Activated naive CD8-positive, alpha-beta T cell (primary cell): ENCODE data around the gene SGPP1.
A peak's percentile ranks its signal among the peaks of the same experiment; 100 is the strongest.
"Not testable (repeated sequence)": the region's sequence is repeated elsewhere in the genome, so short reads cannot be mapped to it uniquely, and the experiment has no call there.

Source experiments
- H3K27ac Mint-ChIP-seq: one replicate; pipeline ENCODE4 v1.8.0; 2021; ENCODE audit warnings: mixed read lengths
- H3K27me3 Mint-ChIP-seq: one replicate; pipeline ENCODE4 v1.8.0; 2021; ENCODE audit warnings: mixed read lengths
- H3K36me3 Mint-ChIP-seq: one replicate; pipeline ENCODE4 v1.8.0; 2021; ENCODE audit warnings: mixed read lengths
- H3K4me1 Mint-ChIP-seq: one replicate; pipeline ENCODE4 v1.8.0; 2021; ENCODE audit warnings: low read depth, mixed read lengths
- H3K4me3 Mint-ChIP-seq: one replicate; pipeline ENCODE4 v1.8.0; 2021; ENCODE audit warnings: mild to moderate bottlenecking, mixed read lengths
- H3K9me3 Mint-ChIP-seq: one replicate; pipeline ENCODE4 v1.8.0; 2021; ENCODE audit warnings: low read depth, mixed read lengths

Gene SGPP1, protein sequence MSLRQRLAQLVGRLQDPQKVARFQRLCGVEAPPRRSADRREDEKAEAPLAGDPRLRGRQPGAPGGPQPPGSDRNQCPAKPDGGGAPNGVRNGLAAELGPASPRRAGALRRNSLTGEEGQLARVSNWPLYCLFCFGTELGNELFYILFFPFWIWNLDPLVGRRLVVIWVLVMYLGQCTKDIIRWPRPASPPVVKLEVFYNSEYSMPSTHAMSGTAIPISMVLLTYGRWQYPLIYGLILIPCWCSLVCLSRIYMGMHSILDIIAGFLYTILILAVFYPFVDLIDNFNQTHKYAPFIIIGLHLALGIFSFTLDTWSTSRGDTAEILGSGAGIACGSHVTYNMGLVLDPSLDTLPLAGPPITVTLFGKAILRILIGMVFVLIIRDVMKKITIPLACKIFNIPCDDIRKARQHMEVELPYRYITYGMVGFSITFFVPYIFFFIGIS

GRCh38 chr14:63727736-63728728, at the start of gene SGPP1:
TSS of gene SGPP1 (minus strand) at chr14:63728065. CDS start at chr14:63727944, 121 bp downstream.
- Mint-ChIP-seq H3K27me3 (no peaks in the 10 kb centered on the region), H3K36me3 (no peaks in the 10 kb centered on the region), H3K4me3 (peak within 1 kb of the TSS; percentile 99), H3K9me3 (no peaks in the 10 kb centered on the region), H3K27ac (peak within 1 kb of the TSS; percentile 95), H3K4me1 (peaks cover 39% of the 10 kb centered on the region)

- H3K36me3 Mint-ChIP-seq: no peaks in the 10 kb centered on the region
- no peak overlapping the region for H3K27ac Mint-ChIP-seq
- H3K9me3 Mint-ChIP-seq: no peaks in the 10 kb centered on the region
- H3K27me3 Mint-ChIP-seq: no peaks in the 10 kb centered on the region
- no peak overlapping the region for H3K4me3 Mint-ChIP-seq
- H3K4me1 Mint-ChIP-seq: no peaks in the 10 kb centered on the region
These were observed 49.2 kb upstream of the SGPP1 start for GRCh38 chr14:63777024-63777423.

GRCh38 chr14:63773504-63773903, 45.6 kb upstream of the SGPP1 start:
- H3K9me3 Mint-ChIP-seq: no peaks in the 10 kb centered on the region
- H3K27ac Mint-ChIP-seq: no peak overlapping the region
- H3K27me3 Mint-ChIP-seq: no peaks in the 10 kb centered on the region
- peaks cover 5% of the 10 kb centered on the region for H3K4me1 Mint-ChIP-seq
- H3K36me3 Mint-ChIP-seq: no peaks in the 10 kb centered on the region
- H3K4me3 Mint-ChIP-seq: no peak overlapping the region

GRCh38 chr14:63770187-63770807, 42.4 kb upstream of the SGPP1 start:
- no peaks in the 10 kb centered on the region for H3K36me3 Mint-ChIP-seq
- H3K4me1 Mint-ChIP-seq: peaks cover 5% of the 10 kb centered on the region
- no peaks in the 10 kb centered on the region for H3K27me3 Mint-ChIP-seq
- H3K4me3 Mint-ChIP-seq: no peak overlapping the region
- H3K27ac Mint-ChIP-seq: no peak overlapping the region
- H3K9me3 Mint-ChIP-seq: no peaks in the 10 kb centered on the region

DNA sequence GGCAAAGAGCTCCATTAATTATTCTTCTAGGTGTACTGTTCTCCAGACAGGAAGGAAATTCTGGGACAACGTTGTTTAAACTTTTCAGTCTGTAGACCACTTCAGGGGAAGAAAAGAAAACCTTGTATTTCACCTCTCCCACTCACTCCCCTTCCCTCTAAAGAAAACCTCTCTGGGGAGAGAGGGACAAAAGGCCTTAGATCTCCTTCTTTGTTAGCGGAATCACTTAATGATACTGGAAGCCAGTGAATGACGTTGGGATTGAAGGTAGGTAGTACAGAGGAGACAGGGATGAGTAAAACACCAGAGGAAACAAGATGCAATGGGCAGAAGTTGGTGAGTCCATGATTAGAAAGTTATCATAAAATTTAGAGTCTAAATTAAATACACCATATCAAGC, 38.7 kb upstream of the SGPP1 start:
- Mint-ChIP-seq H3K4me1 (peaks cover 5% of the 10 kb centered on the region), H3K4me3 (no peak overlapping the region), H3K9me3 (no peaks in the 10 kb centered on the region), H3K36me3 (no peaks in the 10 kb centered on the region), H3K27ac (no peak overlapping the region), H3K27me3 (no peaks in the 10 kb centered on the region)

DNA sequence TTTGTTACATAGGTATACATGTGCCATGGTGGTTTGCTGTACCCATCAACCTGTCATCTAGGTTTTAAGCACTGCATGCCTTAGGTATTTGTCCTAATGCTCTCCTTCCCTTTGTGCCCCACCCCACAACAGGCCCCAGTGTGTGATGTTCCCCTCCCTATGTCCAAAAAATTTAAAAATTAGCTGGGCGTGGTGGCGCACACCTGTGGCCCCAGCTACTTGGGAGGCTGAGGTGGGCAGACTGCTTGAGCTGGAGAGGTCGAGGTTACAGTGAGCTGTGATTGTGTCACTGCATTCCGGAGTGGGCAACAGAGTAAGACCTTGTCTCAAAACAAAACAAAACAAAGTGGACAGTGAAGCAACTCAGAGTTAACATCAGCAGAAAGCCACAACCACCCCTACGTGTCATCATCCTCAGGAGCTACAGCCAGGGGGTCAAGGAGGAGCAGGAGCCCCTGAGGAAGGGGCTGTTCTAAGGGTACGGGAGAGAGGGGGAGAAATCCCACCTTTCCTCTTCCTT, 36.8 kb upstream of the SGPP1 start:
- peaks cover 9% of the 10 kb centered on the region for H3K4me1 Mint-ChIP-seq
- no peaks in the 10 kb centered on the region for H3K27me3 Mint-ChIP-seq
- no peak overlapping the region for H3K27ac Mint-ChIP-seq
- H3K4me3 Mint-ChIP-seq: no peak overlapping the region
- H3K9me3 Mint-ChIP-seq: no peaks in the 10 kb centered on the region
- no peaks in the 10 kb centered on the region for H3K36me3 Mint-ChIP-seq

DNA sequence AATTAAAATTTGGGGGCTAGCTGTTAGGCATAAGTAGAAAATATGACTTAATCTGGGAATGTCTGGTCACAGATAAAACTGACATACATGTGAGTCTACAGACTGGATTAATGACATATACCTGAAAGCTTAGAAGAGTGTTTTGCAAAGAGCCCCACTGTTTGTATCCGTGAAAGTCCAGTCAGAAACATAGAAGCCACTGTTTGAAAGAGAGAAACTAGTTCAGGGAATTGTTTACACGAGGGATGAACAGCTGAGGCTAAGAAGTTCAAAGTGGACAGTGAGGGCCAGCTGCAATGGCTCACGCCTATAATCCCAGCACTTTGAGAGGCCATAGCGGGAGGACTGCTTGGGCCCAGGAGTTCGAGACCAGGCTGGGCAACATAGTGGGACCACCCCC, 36.2 kb upstream of the SGPP1 start:
- Mint-ChIP-seq H3K4me1 (peaks cover 14% of the 10 kb centered on the region), H3K27me3 (no peaks in the 10 kb centered on the region), H3K36me3 (no peaks in the 10 kb centered on the region), H3K27ac (no peak overlapping the region), H3K4me3 (no peak overlapping the region), H3K9me3 (no peaks in the 10 kb centered on the region)

DNA sequence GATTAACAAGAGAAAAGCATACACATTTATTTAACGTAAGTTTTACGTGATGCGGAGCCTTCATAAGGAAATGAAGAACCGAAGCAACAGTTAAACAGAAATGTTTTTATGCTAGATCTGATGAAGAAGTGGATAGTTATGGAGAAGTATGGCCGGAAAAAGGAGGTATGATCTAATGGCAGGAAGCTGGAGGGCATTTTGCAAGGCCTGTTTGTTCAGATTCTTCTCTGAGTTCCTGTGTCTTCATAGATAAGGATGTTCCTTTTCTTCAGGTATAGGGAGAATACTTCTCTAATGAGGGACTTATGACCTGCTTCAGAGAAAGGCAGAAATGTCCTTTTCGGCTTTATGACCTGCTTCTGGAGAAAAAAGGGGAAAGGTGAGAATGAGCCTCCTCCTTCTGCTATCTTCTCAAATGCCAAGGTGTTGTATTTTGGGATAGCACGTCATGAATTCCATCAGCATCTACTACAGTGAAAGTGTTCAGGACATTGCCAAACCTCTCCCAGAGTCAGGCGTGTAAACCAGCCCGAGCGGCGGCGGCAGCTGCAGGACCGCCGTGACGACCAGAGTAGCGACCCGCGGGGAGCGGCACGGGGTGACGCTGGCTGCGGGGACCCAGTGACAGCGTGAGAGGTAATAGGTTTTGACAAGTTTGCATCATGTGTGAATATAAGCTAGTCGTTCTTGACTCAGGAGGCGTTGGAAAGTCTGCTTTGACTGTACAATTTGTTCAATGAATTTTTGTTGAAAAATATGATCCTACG, 33.7 kb upstream of the SGPP1 start:
- no peaks in the 10 kb centered on the region for H3K27me3 Mint-ChIP-seq
- no peak overlapping the region for H3K27ac Mint-ChIP-seq
- no peak overlapping the region for H3K4me3 Mint-ChIP-seq
- H3K4me1 Mint-ChIP-seq: peaks cover 15% of the 10 kb centered on the region
- H3K36me3 Mint-ChIP-seq: no peaks in the 10 kb centered on the region
- no peaks in the 10 kb centered on the region for H3K9me3 Mint-ChIP-seq

DNA sequence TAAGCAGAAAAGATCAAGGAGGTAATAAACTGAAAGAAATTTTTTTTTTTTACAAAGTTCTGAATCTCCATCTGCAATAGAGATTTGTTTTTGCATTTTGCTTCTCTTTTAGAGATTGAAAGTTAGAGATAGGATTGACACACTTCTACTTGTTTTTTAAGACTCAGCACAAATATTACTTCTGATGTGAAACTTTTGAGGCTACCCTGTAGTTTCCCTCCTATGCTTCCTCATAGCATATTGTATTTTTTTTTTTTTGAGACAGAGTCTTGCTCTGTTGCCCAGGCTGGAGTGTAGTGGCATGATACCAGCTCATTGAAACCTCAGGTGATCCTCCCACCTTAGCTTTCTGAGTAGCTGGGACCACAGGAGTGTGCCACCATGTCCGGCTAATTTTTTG, 32.1 kb upstream of the SGPP1 start:
- Mint-ChIP-seq H3K27me3 (no peaks in the 10 kb centered on the region), H3K4me1 (peaks cover 15% of the 10 kb centered on the region), H3K36me3 (no peaks in the 10 kb centered on the region), H3K27ac (peak overlapping the region; percentile 92), H3K4me3 (peak overlapping the region; percentile 83), H3K9me3 (no peaks in the 10 kb centered on the region)

DNA sequence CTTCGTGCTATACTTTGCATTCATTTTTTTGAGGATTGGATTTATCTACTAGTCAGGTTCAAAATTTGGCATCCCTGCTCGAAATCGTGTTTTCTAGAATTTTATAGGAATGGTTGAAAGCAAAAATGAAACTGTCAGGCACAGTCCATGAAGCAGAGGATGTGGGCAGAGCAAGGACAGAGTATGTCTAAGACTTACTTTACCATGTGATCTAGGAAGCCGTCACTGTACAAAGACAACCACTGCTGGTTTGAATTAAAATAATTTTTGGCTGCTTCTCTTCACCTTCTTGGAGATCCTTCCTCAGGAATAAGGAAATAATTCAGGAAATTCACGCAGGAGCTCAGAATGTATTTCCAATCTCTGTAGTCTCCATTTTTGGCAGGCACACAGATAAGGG, 31.6 kb upstream of the SGPP1 start:
- Mint-ChIP-seq H3K27me3 (no peaks in the 10 kb centered on the region), H3K9me3 (no peaks in the 10 kb centered on the region), H3K27ac (peak overlapping the region; percentile 92), H3K36me3 (no peaks in the 10 kb centered on the region), H3K4me1 (peaks cover 15% of the 10 kb centered on the region), H3K4me3 (peak overlapping the region; percentile 83)

DNA sequence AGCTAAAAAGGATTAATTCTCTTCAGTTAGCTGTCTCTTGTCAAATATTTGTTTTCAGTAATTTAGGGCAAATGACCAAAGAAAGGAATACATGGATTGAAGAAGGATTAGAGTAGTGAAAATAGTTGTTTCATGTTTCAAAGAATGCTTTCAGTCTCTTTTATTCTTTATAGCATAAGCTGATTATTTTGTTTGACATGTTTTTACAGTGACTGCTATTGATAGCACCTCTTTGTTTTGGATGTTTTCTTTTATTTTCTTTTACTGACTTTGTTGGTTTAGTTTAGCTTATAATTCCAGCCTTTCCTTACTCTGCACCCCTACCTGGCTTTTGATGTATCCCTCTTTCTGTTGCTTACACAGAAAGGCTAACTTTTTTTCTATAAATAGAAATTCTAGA, 29.3 kb upstream of the SGPP1 start:
- Mint-ChIP-seq H3K4me1 (peaks cover 15% of the 10 kb centered on the region), H3K9me3 (no peaks in the 10 kb centered on the region), H3K27ac (no peak overlapping the region), H3K36me3 (no peaks in the 10 kb centered on the region), H3K27me3 (no peaks in the 10 kb centered on the region), H3K4me3 (no peak overlapping the region)

DNA sequence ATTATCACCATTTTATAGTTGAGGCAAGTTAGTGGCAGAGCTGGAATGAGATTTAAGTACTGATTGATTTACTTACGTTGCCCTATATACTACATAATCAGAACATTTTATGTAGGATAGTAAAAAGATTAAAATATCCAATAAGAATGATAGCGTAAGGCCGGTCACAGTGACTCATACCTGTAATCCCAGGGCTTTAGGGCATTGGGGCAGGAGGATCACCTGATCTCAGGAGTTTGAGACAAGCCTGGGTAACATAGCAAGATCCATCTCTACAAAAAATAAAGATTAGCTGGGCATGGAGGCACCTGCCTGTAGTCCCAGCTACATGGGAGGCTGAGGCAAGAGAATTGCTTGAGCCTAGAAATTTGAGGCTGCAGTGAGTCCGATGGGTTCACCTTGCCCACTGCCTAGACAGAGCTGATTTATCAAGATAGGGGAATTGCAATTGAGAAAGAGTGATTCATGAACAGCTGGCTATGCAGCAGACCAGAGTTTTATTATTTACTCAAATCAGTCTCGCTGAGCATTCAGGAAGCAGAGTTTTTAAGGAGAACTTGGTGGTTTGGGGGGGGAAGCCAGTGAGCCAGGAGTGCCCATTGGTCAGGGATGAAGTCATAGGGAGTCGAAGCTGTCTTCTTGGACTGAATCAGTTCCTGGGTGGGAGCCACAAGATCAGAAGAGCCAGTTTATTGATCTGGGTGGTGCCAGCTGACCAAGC, 24.7 kb upstream of the SGPP1 start:
- Mint-ChIP-seq H3K4me1 (no peaks in the 10 kb centered on the region), H3K27ac (no peak overlapping the region), H3K4me3 (no peak overlapping the region), H3K27me3 (no peaks in the 10 kb centered on the region), H3K9me3 (no peaks in the 10 kb centered on the region), H3K36me3 (no peaks in the 10 kb centered on the region)

- not testable (repeated sequence) for H3K27ac Mint-ChIP-seq, H3K4me1 Mint-ChIP-seq, H3K9me3 Mint-ChIP-seq, H3K27me3 Mint-ChIP-seq, H3K36me3 Mint-ChIP-seq, H3K4me3 Mint-ChIP-seq
These were observed 23.2 kb upstream of the SGPP1 start for GRCh38 chr14:63751076-63751475.

- Mint-ChIP-seq H3K4me1 (peaks cover 10% of the 10 kb centered on the region), H3K36me3 (no peaks in the 10 kb centered on the region), H3K27ac (no peak overlapping the region), H3K27me3 (no peaks in the 10 kb centered on the region), H3K4me3 (no peak overlapping the region), H3K9me3 (no peaks in the 10 kb centered on the region)
These were observed 20.0 kb upstream of the SGPP1 start for GRCh38 chr14:63747846-63748245.
